Naive thymus-derived CD4-positive, alpha-beta T cell (primary cell): Measurements from ENCODE around the gene PANX2. TPM values are rescaled to one million over a fixed set of nuclear protein-coding genes. Genes with fewer than 3 reads are reported as not detected.

Source experiments
- ATAC-seq: fragments of 150-1000 bp; cut with Tn5 transposase; 2 replicates; pipeline ENCODE4 v1.10.0; 2021; ENCODE audit warnings: mild to moderate bottlenecking, moderate library complexity
- CTCF ChIA-PET: fragments of 350-600 bp; sonication (Branson Sonifier 250); formaldehyde crosslinking; loops from one replicate; lab custom pipeline; 2021; ENCODE audit warnings: antibody characterized with exemption; lab: Charles Lee
- POLR2A ChIA-PET: fragments of 350-600 bp; sonication (Branson Sonifier 250); formaldehyde crosslinking; loops from one replicate; lab custom pipeline; 2021; ENCODE audit warnings: antibody characterized with exemption, inconsistent platforms; lab: Charles Lee
- DNase-seq, 9 donors: peaks; one replicate each; pipeline versions ENCODE4 v3.0.0 to v3.0.0-alpha.2; 2020 to 2022; ENCODE audit warnings: mixed read lengths in 1 of 9
- H3K27ac ChIP-seq: one replicate; pipeline ENCODE4 v1.7.0; 2013; ENCODE audit warnings: mild to moderate bottlenecking, low read depth, low read length, moderate library complexity
- H3K27me3 ChIP-seq, 2 donors: one replicate each; pipeline ENCODE4 v1.7.0; 2013; ENCODE audit warnings: low read length in 2 of 2, mild to moderate bottlenecking in 2 of 2, moderate library complexity in 2 of 2; ENCODE audit not compliant: control insufficient read depth in 2 of 2, insufficient read depth in 2 of 2
- H3K36me3 ChIP-seq, 3 experiments: 1 replicate in 2 of 3; 2 replicates in 1 of 3; pipeline ENCODE4 v1.7.0; 2013; ENCODE audit warnings: low read length in 3 of 3, mild to moderate bottlenecking in 3 of 3, moderate library complexity in 1 of 3; ENCODE audit not compliant: insufficient read depth in 3 of 3, control insufficient read depth in 2 of 3
- H3K4me1 ChIP-seq, 2 donors: one replicate each; pipeline ENCODE4 v1.7.0; 2013; ENCODE audit warnings: low read length in 2 of 2, mild to moderate bottlenecking in 2 of 2, moderate library complexity in 1 of 2; ENCODE audit not compliant: control insufficient read depth in 2 of 2, insufficient read depth in 2 of 2
- H3K4me3 ChIP-seq: 2 replicates; pipeline ENCODE4 v1.7.0; 2013; ENCODE audit warnings: mild to moderate bottlenecking, low read length
- H3K9me3 ChIP-seq, 3 experiments: 1 replicate in 2 of 3; 2 replicates in 1 of 3; pipeline ENCODE4 v1.7.0; 2013; ENCODE audit warnings: low read length in 3 of 3; ENCODE audit not compliant: control insufficient read depth in 2 of 3
- H3K27ac Mint-ChIP-seq, 9 donors: one replicate each; pipeline ENCODE4 v1.8.0; 2020 to 2022; ENCODE audit warnings: mixed read lengths in 9 of 9, mild to moderate bottlenecking in 8 of 9, moderate library complexity in 5 of 9, inconsistent platforms in 2 of 9
- H3K27me3 Mint-ChIP-seq, 5 donors: one replicate each; pipeline ENCODE4 v1.8.0; 2021 to 2022; ENCODE audit warnings: mixed read lengths in 5 of 5, mild to moderate bottlenecking in 1 of 5
- H3K36me3 Mint-ChIP-seq, 5 donors: one replicate each; pipeline ENCODE4 v1.8.0; 2020 to 2022; ENCODE audit warnings: mixed read lengths in 5 of 5, mild to moderate bottlenecking in 3 of 5, inconsistent platforms in 1 of 5
- H3K4me1 Mint-ChIP-seq, 7 donors: one replicate each; pipeline ENCODE4 v1.8.0; 2020 to 2022; ENCODE audit warnings: mixed read lengths in 7 of 7, mild to moderate bottlenecking in 3 of 7, inconsistent platforms in 1 of 7
- H3K4me3 Mint-ChIP-seq, 10 donors: one replicate each; pipeline ENCODE4 v1.8.0; 2020 to 2022; ENCODE audit warnings: mild to moderate bottlenecking in 10 of 10, mixed read lengths in 10 of 10, moderate library complexity in 6 of 10, inconsistent platforms in 2 of 10
- H3K9me3 Mint-ChIP-seq, 11 donors: one replicate each; pipeline ENCODE4 v1.8.0; 2020 to 2022; ENCODE audit warnings: mixed read lengths in 11 of 11, mild to moderate bottlenecking in 4 of 11, inconsistent platforms in 1 of 11, moderate library complexity in 1 of 11
- intact Hi-C, 2 donors: fragments of 100-400 bp; cut with micrococcal nuclease; formaldehyde crosslinking; loops; one replicate each; pipeline ENCODE4 v1.15.1; 2023
- polyA plus RNA-seq, 2 donors: library from polyadenylated mRNA; unstranded; fragments of 300-500 nt; fragmentation: Illumina TruSeq; gene quantifications; one replicate each; pipeline ENCODE4 v1.2.3, GENCODE V29; 2021
- total RNA-seq, 6 experiments: library from RNA in 5 of 6; stranded (reverse) in 5 of 6; gene quantifications; 1 replicate in 5 of 6; 2 replicates in 1 of 6; pipeline ENCODE4 v1.2.3 and lab custom pipeline; 2021 to 2026

PANX2 gene, protein sequence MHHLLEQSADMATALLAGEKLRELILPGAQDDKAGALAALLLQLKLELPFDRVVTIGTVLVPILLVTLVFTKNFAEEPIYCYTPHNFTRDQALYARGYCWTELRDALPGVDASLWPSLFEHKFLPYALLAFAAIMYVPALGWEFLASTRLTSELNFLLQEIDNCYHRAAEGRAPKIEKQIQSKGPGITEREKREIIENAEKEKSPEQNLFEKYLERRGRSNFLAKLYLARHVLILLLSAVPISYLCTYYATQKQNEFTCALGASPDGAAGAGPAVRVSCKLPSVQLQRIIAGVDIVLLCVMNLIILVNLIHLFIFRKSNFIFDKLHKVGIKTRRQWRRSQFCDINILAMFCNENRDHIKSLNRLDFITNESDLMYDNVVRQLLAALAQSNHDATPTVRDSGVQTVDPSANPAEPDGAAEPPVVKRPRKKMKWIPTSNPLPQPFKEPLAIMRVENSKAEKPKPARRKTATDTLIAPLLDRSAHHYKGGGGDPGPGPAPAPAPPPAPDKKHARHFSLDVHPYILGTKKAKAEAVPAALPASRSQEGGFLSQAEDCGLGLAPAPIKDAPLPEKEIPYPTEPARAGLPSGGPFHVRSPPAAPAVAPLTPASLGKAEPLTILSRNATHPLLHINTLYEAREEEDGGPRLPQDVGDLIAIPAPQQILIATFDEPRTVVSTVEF
- total RNA-seq (1 to 10 TPM in 1 of 5 experiments, under 1 TPM in 2, not detected in 2; 0.27 to 2.0 (median 0.66) TPM), polyA plus RNA-seq (not detected), total RNA-seq (lab: John Stamatoyannopoulos, UW) (not detected)

DNA sequence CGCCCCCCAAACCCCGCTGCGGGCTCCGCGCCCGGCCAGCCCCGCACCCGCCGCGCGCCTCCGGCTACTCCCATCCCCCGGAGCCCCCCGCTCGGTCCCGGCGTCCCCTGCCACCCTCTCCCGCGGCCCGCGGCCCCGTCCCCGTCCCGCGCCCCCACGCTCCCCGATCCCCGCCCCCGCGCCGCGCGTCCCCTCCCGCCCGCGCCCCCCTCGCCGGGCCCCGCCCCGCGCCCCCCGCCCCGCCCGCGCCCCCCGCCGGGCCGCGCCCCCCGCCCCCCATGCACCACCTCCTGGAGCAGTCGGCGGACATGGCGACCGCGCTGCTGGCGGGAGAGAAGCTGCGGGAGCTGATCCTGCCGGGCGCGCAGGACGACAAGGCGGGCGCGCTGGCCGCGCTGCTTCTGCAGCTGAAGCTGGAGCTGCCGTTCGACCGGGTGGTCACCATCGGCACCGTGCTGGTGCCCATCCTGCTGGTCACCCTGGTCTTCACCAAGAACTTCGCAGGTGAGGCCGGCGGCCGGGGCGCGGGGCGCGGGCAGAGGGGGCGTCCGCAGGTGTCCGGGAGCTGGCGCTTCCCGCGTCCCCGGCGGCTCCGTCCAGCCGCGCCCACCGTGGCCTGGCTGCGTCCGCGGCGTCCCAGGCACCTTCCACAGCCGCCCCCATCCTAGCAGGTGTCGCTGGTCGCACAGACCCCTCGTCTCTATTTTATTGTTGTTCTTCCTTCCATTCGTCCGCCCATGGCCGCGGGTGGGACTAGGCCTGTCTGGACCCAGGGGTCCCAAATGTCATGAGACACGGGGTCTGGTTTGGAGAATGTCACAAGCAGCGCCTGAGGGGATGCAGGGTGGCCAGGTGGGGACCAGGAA is at the start of gene PANX2:
PANX2 (plus strand) TSS at position 279 of the 866 bp plus-strand sequence; CDS start at position 279, 0 bp downstream.
- Histone ChIP-seq H3K27me3 (peaks cover 0 to 4% of the 10 kb centered on the region in 2 donors), H3K4me1 (no peaks in the 10 kb centered on the region), H3K27ac (no peak within 1 kb of the TSS), H3K4me3 (no peak within 1 kb of the TSS), H3K36me3 (no peaks in the 10 kb centered on the region), H3K9me3 (no peaks in the 10 kb centered on the region)
- intact Hi-C loops, result loop anchor here (2.0 to 10.0 kb wide), 2 partner anchors 20 to 176 kb away; no protein-coding TSS in a partner anchor
- H3K27ac Mint-ChIP-seq, result peak within 1 kb of the TSS in 1 of 9 donors; percentile 5
- no peak for DNase-seq
- no peaks in the 10 kb centered on the region for H3K9me3 Mint-ChIP-seq
- ChIA-PET CTCF (no interaction called here), POLR2A (interaction anchor here (1.1 kb wide), 1 partner anchor 16 kb away, joined by 3 read pairs; no protein-coding TSS in a partner anchor)
- no peak for ATAC-seq
- H3K4me1 Mint-ChIP-seq, result peaks cover 0 to 6% (median 2%) of the 10 kb centered on the region in 7 donors
- H3K36me3 Mint-ChIP-seq, result no peaks in the 10 kb centered on the region
- peaks cover 20 to 45% (median 35%) of the 10 kb centered on the region in 5 donors for H3K27me3 Mint-ChIP-seq
- peak within 1 kb of the TSS; percentile 60 to 89 (median 77) for H3K4me3 Mint-ChIP-seq

DNA sequence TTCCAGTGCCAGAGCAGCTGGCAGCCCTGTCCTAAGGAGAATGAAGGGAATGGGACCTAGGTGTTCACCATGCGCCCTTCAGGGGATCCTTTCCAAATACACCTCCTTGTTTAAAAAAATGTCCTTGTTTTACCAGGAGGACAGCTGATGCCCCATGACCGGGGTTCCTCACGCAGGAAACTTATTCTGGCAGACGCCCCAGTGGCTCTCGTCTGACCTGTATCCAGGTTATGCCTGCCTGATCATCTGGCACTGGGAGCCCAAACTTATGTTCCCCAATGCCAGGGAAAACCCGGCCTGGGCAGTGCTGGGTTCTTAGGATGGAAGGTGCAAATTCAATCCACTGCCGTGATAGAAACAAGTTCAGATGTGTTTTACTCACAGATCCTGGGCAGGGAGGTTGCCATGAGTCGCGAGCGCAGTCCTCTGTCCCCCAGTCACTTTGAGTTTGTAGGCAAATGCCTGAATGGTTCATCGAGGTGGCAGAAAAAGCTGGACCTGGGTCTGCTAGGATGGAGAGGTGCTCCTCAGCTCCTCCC is 49.3 kb upstream of the PANX2 start:
- H3K27ac Mint-ChIP-seq, result no peak overlapping the region

DNA sequence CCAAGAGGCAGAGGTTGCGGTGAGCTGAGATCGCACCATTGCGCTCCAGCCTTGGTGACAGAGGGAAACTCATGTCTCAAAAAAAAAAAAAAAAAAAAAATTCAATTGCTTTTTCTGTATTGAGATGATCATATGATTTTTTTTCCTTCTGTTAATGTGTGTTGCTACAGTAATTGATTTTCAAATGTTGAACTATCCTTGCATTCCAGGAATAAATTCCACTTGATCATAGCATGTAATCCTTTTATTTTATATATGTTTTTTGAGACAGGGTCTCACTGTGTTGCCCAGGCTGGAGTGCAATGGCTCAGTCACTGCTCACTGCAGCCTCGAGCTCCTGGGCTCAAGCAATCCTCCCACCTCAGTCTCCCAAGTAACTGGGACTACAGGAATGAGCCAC is 47.4 kb upstream of the PANX2 start:
- intact Hi-C loops, result no loop called here
- POLR2A ChIA-PET, result no interaction called here

More for the DNA sequence above, 49.3 kb upstream of the PANX2 start:
- Mint-ChIP-seq H3K4me1 (no peaks in the 10 kb centered on the region), H3K27me3 (peaks cover 0 to 45% (median 7%) of the 10 kb centered on the region in 5 donors), H3K36me3 (peaks cover 0 to 15% (median 3%) of the 10 kb centered on the region in 5 donors), H3K4me3 (no peak overlapping the region), H3K9me3 (peaks cover 0 to 37% (median 19%) of the 10 kb centered on the region in 11 donors)
- ChIA-PET CTCF (no interaction called here), POLR2A (no interaction called here)
- no peaks in the 10 kb centered on the region for H3K36me3 ChIP-seq
- no peak for ATAC-seq
- H3K9me3 ChIP-seq, result peaks cover 0 to 12% (median 0%) of the 10 kb centered on the region in 3 experiments
- H3K4me3 ChIP-seq, result no peak overlapping the region
- no peaks in the 10 kb centered on the region for H3K27me3 ChIP-seq
- no peak overlapping the region for H3K27ac ChIP-seq
- DNase-seq, result no peak
- intact Hi-C loops, result no loop called here
- H3K4me1 ChIP-seq, result no peaks in the 10 kb centered on the region

DNA sequence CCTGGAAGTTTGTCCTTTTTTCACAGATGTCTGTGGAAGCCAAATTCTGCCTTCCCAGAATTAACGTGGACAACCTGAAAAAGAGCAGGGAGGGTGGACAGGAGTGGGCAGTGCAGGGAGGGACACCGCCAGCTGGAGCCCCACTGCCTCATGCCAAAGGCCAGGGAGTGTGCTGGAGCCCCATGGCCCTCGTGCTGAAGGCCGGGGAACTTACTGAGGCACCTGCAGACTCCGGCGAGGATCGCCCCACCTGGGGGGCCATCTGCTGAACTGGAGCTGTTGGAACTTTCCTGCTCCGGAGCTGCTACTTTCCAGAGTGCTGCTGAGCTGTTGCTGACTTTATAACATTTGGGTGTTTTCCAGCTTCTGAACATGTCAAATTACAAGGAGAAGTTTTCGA is 45.5 kb upstream of the PANX2 start:
- no peak overlapping the region for H3K4me3 ChIP-seq
- no peaks in the 10 kb centered on the region for H3K36me3 ChIP-seq
- H3K4me3 Mint-ChIP-seq, result no peak overlapping the region
- intact Hi-C loops, result no loop called here
- peaks cover 4 to 55% (median 9%) of the 10 kb centered on the region in 5 donors for H3K27me3 Mint-ChIP-seq
- peaks cover 0 to 12% (median 0%) of the 10 kb centered on the region in 3 experiments for H3K9me3 ChIP-seq
- ChIA-PET CTCF (no interaction called here), POLR2A (no interaction called here)
- H3K4me1 ChIP-seq, result no peaks in the 10 kb centered on the region
- no peaks in the 10 kb centered on the region for H3K4me1 Mint-ChIP-seq
- ATAC-seq (no peak), DNase-seq (no peak)
- no peak overlapping the region for H3K27ac Mint-ChIP-seq
- H3K27me3 ChIP-seq, result no peaks in the 10 kb centered on the region
- H3K36me3 Mint-ChIP-seq, result peaks cover 0 to 15% (median 3%) of the 10 kb centered on the region in 5 donors
- peaks cover 0 to 37% (median 18%) of the 10 kb centered on the region in 11 donors for H3K9me3 Mint-ChIP-seq
- no peak overlapping the region for H3K27ac ChIP-seq

More for the DNA sequence above, 47.4 kb upstream of the PANX2 start:
- H3K4me3 ChIP-seq, result no peak overlapping the region
- CTCF ChIA-PET, result no interaction called here
- Mint-ChIP-seq H3K36me3 (peaks cover 0 to 15% (median 3%) of the 10 kb centered on the region in 5 donors), H3K27me3 (peaks cover 0 to 51% (median 9%) of the 10 kb centered on the region in 5 donors), H3K27ac (no peak overlapping the region), H3K4me1 (no peaks in the 10 kb centered on the region), H3K4me3 (no peak overlapping the region), H3K9me3 (peaks cover 0 to 37% (median 19%) of the 10 kb centered on the region in 11 donors)
- no peaks in the 10 kb centered on the region for H3K36me3 ChIP-seq
- peaks cover 0 to 12% (median 0%) of the 10 kb centered on the region in 3 experiments for H3K9me3 ChIP-seq
- no peak overlapping the region for H3K27ac ChIP-seq
- ATAC-seq (no peak), DNase-seq (no peak)
- H3K4me1 ChIP-seq, result no peaks in the 10 kb centered on the region
- no peaks in the 10 kb centered on the region for H3K27me3 ChIP-seq

DNA sequence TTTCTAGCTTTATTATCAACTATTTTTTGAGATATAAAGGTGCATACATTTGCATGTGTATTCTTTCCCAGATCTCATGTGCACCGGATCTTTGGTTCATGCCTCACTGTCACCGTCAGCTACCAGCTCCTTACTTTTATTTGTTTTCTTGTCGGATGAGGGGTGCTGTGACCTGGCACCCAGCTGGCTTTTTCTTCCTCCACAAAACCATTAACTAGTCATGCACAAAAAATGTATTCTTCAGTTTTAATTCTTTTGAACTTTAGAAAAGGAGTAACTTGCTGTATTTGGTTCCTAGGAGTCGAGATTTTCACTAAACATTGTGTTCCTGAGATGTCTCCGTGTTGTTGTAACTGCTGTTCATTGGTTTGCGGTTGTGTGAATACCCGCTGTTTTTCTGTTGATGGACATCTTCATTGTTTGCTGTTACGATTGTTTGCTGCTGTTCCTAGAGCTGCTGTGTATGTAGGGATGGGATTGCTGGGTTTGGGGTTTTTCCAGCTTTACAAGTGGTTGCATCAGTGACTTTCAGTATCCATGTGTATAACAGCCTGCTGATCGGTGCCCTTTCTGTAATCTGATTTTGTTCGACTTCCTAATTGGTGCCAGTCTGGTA is 41.3 kb upstream of the PANX2 start:
- intact Hi-C loops, result no loop called here
- ChIA-PET POLR2A (no interaction called here), CTCF (no interaction called here)
- H3K27ac ChIP-seq, result no peak overlapping the region
- ATAC-seq (no peak), DNase-seq (no peak)
- H3K4me1 ChIP-seq, result no peaks in the 10 kb centered on the region
- Mint-ChIP-seq H3K4me1 (no peaks in the 10 kb centered on the region), H3K27ac (no peak overlapping the region), H3K4me3 (no peak overlapping the region), H3K9me3 (peaks cover 0 to 8% (median 3%) of the 10 kb centered on the region in 11 donors), H3K27me3 (peaks cover 17 to 41% (median 22%) of the 10 kb centered on the region in 5 donors), H3K36me3 (peaks cover 0 to 3% (median 0%) of the 10 kb centered on the region in 5 donors)
- no peaks in the 10 kb centered on the region for H3K27me3 ChIP-seq
- H3K4me3 ChIP-seq, result no peak overlapping the region
- H3K9me3 ChIP-seq, result peaks cover 0 to 5% (median 0%) of the 10 kb centered on the region in 3 experiments
- H3K36me3 ChIP-seq, result no peaks in the 10 kb centered on the region
